GM21515 (cell line): ENCODE measurements around the gene TCERG1L.

ENCODE experiments used
- ATAC-seq: cut with Tn5 transposase; IDR thresholded peaks from one replicate; pipeline ENCODE4 v1.9.1; 2021; ENCODE audit not compliant: unreplicated experiment

TCERG1L gene

DNA sequence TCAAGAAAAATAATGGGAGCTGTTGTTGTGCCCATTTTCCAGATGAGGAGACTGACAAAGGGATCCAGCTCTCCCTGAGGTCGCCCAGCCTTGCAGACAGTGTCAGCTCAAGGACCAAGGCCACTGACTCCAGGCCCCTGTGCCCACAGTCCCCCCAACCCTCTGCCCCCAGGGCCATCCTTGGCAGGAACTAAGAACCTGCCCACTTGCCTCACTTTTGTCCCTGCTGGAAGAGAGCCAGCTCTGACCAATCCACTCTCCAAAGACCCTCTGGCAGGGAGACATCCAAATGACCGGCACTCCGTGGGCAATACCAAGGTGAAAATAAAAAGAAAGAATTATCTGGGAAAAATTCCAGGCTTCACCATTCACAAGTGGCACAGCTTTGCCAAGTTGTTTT, 101.3 kb downstream of the TCERG1L start:
- ATAC-seq: no peak

GRCh38 chr10:131207584-131208532, 103.7 kb downstream of the TCERG1L start:
- ATAC-seq: no peak

- no peak for ATAC-seq
Measured at GRCh38 chr10:131207176-131207575, 104.3 kb downstream of the TCERG1L start.

DNA sequence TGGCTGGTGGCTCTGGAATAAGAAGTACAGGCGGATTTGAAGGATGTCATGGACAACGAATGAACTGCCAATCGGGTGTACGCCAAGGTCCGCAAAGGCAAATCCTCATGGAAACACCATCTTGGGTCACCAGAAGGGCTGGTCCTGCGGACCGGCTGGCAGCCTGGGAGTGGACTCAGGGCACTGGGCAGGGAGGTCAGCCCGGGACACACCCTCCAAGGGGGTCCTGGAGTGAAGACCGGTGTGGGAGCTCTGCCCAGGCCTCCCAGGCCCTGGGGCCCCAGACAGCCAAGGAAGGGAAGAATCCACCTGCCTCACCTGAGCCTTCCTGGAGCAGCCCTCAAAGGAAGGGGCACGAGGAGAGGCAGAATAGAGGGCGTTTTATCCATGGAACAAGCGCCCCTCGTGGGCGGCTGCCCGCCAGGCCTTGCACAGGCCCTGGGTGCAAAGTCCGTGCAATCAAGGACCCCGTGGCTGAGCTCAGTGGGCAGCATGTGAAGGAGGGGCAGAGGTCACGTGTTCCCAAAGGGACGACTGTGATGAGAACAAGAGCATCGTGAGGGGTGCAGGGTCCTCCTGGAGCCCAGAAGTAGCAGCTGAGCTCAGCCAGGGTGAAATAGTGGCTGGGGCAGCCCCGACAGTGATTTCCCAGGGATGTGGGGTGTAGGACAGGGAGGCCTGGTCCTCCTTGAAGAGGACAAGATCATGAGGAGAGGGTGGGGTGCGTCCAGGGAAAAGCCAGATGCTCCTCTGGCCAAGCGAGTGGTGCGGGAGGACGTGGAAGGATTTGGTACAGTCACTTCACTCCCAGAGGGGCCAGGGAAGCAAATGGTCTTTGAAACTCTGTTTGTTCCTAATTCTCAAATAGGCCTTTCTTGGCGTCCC, 105.2 kb downstream of the TCERG1L start:
- no peak for ATAC-seq

- no peak for ATAC-seq
Measured at GRCh38 chr10:131205556-131205955, 106.0 kb downstream of the TCERG1L start.

- no peak for ATAC-seq
Measured at GRCh38 chr10:131204406-131205152, 106.9 kb downstream of the TCERG1L start.

DNA sequence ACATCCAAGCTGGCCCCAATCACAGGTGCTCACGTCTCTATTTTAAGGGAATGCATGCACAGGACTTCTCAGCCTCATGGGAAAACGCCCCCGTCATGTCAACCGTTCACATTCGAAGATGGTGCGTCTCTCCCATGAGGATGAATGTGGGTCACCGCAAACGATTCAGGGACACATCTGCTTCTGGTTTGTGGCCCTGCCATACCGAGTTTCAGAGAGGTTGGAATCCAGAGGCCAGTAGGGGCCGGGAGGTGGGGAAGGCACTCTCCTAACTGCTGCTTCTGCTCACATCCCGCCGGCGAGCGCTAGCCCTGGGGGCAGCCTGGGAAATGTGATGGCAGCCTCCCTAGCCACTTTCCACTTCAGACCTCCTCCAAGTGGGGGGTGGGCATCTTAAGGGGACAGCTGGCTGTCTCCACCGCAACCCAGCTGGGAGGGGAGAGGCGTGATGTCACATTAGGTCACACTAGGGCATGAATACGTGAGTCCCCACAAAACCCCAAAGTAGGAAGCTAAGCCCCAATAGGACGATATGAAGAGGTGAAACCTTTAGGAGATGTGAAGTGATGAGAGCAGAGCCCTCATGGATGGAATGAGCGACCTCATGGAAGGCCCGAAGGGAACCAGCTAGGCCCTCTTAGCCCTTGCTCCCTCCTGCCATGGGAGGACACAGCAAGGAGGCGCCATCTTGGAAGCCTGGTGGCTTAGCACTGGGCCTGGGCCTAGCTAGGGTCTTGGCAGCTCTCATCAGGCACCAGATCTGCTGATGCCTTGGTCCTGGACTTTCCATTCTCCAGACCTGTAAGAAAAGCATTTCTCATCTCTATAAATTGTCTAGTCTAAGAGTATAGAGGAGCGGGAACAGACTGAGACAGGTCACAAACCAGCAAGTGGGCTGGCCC, 107.8 kb downstream of the TCERG1L start:
- ATAC-seq: no peak

DNA sequence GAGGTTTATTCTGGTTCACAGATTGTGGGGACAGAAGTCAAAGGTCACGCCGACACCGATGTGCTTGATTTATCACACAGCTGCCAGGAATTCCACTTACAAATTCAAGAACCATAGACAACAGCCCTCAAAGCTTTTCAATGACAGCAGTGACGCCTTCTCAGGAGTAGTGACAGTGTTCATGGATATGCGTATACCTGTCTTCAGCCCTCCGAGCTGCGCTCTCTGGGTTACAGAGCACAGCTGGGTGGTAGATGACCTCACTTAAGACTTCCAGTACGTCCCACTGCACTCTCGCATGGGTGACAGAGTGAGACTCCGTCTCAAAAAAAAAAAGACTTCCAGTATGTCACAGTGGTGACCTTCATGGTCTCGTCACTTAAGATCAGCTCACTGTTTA, 108.5 kb downstream of the TCERG1L start:
- ATAC-seq: no peak

DNA sequence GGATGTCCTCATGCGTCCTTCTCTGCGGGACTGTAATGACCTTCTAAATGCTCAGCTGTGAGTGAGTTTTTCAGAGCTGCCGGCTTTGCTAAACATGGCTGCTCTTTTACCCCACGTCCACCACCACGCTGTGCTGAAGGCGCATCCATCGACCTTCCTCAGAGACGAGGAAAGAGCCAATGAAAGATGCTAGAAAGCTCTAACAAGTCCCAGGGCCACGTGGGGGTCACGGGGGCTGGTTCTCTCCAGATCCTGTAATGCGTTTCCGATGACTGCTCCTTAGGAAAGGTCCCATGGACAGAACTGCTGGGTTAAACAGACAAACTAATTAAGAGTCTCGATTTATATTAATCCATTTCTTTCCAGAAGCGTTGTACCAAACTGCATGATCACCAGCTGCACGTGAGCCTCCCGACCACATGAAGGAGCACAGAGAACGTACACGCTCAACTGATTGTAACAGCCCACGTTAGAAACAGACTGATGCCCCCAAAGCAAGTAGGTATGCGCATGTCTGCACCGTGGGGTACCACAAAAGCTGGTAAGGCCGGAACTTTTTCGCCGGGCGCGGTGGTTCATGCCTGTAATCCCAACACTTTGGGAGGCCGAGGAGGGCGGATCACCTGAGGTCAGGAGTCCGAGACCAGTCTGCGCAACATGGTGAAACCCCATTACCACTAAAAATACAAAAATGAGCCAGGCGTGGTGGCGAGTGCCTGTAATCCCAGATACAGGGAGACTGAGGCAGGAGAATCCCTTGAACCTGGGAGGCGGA, 109.6 kb downstream of the TCERG1L start:
- no peak for ATAC-seq

DNA sequence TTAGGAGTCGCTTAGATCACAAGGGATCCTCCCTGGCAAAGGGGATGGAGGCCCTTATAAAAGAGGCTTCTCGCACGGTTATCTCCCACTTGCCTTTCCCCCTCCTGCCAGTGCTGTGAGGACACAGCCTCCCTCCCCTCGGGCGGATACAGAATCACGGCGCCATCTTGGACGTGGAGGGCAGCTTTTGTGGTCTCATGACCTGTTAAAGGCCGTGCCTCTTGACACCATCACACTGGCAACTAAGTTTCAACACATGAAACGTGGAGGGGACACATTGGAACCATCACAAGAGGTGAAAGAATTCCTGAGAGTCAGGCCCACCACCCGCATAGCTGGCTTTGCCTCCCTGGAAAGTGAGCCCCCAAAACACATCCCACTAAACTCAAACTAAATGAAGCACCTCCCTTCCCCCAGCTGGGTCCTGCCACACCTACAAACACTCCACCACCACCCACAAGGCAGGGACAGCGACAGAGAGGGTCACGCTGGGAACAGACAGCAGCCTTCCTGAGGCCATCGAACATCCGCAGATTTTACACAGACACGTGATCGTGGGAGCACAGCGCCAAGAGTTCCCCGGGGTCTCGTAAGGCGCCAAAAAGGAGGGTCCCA, 110.6 kb downstream of the TCERG1L start:
- no peak for ATAC-seq

GRCh38 chr10:131199646-131200045, 111.9 kb downstream of the TCERG1L start:
- ATAC-seq: no peak

GRCh38 chr10:131198843-131199242, 112.7 kb downstream of the TCERG1L start:
- no peak for ATAC-seq

- ATAC-seq: no peak
Measured at GRCh38 chr10:131198401-131198800, 113.1 kb downstream of the TCERG1L start.

DNA sequence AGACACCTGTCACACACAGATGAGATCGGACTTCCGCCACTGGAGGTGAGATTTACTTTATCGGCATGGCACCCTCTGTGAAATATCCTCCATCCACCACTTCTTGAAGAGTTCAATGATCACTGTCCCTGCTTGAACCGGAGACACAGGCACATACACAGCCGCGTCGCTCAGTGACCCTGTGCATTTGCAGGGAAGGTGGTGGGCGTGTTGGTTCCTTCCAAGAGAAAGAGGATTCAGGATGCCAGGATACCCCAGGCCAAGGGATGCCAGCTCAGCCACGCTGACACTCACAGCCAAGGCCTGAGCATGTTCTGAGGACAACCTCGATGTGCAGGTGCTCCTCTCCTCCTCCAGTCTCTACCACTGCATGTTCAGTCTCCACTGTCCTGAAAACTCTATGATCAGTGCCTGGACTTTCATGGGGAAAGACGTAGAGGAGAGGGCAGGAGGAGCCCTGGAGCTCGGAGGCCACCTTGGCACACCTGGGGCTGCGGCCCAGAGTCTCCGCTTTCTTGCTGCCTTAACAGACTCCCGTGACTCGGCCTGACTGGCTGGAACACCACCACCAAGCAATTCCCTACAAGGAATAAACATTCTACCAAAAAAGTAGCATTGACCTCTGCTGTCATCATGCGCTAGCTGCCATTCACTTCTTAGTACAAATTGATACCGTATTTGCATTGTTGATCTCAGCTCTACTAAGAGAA, 115.2 kb downstream of the TCERG1L start:
- ATAC-seq: no peak

GRCh38 chr10:131195558-131196159, 115.9 kb downstream of the TCERG1L start:
- no peak for ATAC-seq

- no peak for ATAC-seq
Measured at GRCh38 chr10:131195116-131195515, 116.4 kb downstream of the TCERG1L start.

DNA sequence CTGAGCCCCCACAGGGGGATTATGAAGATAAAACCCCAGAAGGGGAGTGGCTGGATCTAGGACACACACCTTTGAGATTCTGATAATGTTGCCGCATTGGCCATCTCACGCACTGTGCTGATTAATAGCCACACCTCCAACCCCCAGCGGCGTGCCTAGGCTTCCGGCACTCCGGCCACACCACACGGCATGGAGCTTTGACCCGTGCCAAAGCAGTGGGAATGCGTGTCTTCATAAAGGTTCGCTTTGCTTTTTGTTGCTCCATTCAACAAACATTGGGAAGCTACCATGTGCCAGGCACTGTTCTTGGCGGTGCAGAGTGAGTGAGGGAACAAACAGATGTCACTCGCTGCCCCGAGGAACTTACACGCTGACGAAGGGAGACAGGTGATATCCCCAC, 117.6 kb downstream of the TCERG1L start:
- no peak for ATAC-seq

DNA sequence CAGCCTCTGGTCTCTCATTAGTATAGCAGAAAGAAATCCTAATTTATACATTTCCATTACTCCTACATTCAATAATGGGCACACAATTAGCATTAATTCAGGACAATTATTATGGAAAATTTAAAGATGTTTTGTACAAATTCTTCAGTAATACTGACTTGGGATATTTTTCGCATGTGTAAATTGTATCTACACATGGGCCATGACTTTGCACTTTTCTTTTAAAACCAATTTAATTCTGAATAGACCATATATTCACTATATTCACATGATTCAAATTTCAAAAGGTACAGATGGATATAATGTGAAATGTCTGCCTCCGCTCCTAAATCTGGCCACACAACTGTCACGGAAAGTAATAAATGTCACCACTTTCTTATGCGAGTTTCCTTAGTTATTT, 123.0 kb downstream of the TCERG1L start:
- no peak for ATAC-seq
